ENCODE data around the gene POLR2I.

- TF ChIP-seq EZH2 (IDR thresholded peaks at IDR 0.05; ENCODE audit: borderline replicate concordance, low read length): no peak
- no peak for TF ChIP-seq CTCF (conservative IDR thresholded peaks at IDR 0.05 in 1 of 2, IDR thresholded peaks at IDR 0.05 in 1 of 2; ENCODE audit: extremely low read depth in 1 of 2, insufficient read depth in 1 of 2, low read depth in 1 of 2, low read length in 2 of 2)
Measured at GRCh38 chr19:36103842-36104552, 10.7 kb downstream of the POLR2I start.
